Measurements from ENCODE around the gene PCSK4. TPM values are rescaled to one million over a fixed set of nuclear protein-coding genes. Genes with fewer than 3 reads are reported as not detected.

The PCSK4 gene
- total RNA-seq, 1 donor = 1.4 TPM

- no peak overlapping the region for H3K4me2 ChIP-seq (ENCODE audit: insufficient read depth, low read length)
- no peaks in the 10 kb centered on the region for H3K9me3 ChIP-seq (ENCODE audit: low read depth, low read length)
- no peak overlapping the region for H2AFZ ChIP-seq (ENCODE audit: low read length)
- H3K27me3 ChIP-seq (ENCODE audit: insufficient read depth, low read length) = peaks cover 68% of the 10 kb centered on the region
- H3K36me3 ChIP-seq (ENCODE audit: insufficient read depth, low read length) = no peaks in the 10 kb centered on the region
- peak; percentile 95 for DNase-seq (ENCODE audit: insufficient read length, low spot score, missing footprints)
- H3K4me3 ChIP-seq (ENCODE audit: insufficient read depth, low read length) = no peak overlapping the region
- TF ChIP-seq, protein P1, sequence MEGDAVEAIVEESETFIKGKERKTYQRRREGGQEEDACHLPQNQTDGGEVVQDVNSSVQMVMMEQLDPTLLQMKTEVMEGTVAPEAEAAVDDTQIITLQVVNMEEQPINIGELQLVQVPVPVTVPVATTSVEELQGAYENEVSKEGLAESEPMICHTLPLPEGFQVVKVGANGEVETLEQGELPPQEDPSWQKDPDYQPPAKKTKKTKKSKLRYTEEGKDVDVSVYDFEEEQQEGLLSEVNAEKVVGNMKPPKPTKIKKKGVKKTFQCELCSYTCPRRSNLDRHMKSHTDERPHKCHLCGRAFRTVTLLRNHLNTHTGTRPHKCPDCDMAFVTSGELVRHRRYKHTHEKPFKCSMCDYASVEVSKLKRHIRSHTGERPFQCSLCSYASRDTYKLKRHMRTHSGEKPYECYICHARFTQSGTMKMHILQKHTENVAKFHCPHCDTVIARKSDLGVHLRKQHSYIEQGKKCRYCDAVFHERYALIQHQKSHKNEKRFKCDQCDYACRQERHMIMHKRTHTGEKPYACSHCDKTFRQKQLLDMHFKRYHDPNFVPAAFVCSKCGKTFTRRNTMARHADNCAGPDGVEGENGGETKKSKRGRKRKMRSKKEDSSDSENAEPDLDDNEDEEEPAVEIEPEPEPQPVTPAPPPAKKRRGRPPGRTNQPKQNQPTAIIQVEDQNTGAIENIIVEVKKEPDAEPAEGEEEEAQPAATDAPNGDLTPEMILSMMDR (IDR thresholded peaks at IDR 0.05; ENCODE audit: extremely low read depth, low read depth, low read length) = no peak
- H3K27ac ChIP-seq (ENCODE audit: low read depth, low read length) = no peak overlapping the region
- H3K4me1 ChIP-seq (ENCODE audit: insufficient read depth, low read length) = no peaks in the 10 kb centered on the region
- H4K20me1 ChIP-seq (ENCODE audit: insufficient read depth, low read length) = peaks cover 72% of the 10 kb centered on the region
- H3K79me2 ChIP-seq (ENCODE audit: insufficient read depth, low read length) = no peaks in the 10 kb centered on the region
Observed at GRCh38 chr19:1470305-1471009, 19.7 kb downstream of the PCSK4 start.

DNA sequence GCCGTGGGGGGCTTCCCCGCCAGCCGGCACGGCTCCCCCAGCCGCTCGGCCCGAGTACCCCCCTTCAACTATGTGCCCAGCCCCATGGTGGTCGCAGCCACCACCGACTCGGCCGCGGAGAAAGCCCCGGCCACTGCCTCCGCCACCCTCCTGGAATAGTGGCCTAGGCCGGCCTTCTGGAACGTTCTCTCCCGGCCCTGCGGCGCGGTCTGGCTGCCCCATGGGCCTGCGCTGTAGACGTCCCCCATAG lies 20.2 kb downstream of the PCSK4 start:
- Histone ChIP-seq H3K4me2 (ENCODE audit: insufficient read depth, low read length) (no peak overlapping the region), H3K4me1 (ENCODE audit: insufficient read depth, low read length) (no peaks in the 10 kb centered on the region), H3K27me3 (ENCODE audit: insufficient read depth, low read length) (peaks cover 68% of the 10 kb centered on the region), H3K4me3 (ENCODE audit: insufficient read depth, low read length) (no peak overlapping the region), H3K27ac (ENCODE audit: low read depth, low read length) (no peak overlapping the region), H3K79me2 (ENCODE audit: insufficient read depth, low read length) (no peaks in the 10 kb centered on the region), H2AFZ (ENCODE audit: low read length) (no peak overlapping the region), H3K9me3 (ENCODE audit: low read depth, low read length) (no peaks in the 10 kb centered on the region), H3K36me3 (ENCODE audit: insufficient read depth, low read length) (no peaks in the 10 kb centered on the region), H4K20me1 (ENCODE audit: insufficient read depth, low read length) (peaks cover 74% of the 10 kb centered on the region)
- no peak for DNase-seq (ENCODE audit: insufficient read length, low spot score, missing footprints)
- TF ChIP-seq, protein P1 (IDR thresholded peaks at IDR 0.05; ENCODE audit: extremely low read depth, low read depth, low read length) = no peak

- no peaks in the 10 kb centered on the region for H3K79me2 ChIP-seq (ENCODE audit: insufficient read depth, low read length)
- TF ChIP-seq, protein P1 (IDR thresholded peaks at IDR 0.05; ENCODE audit: extremely low read depth, low read depth, low read length) = no peak
- H3K27ac ChIP-seq (ENCODE audit: low read depth, low read length) = no peak overlapping the region
- peaks cover 70% of the 10 kb centered on the region for H4K20me1 ChIP-seq (ENCODE audit: insufficient read depth, low read length)
- no peaks in the 10 kb centered on the region for H3K4me1 ChIP-seq (ENCODE audit: insufficient read depth, low read length)
- no peak overlapping the region for H3K4me3 ChIP-seq (ENCODE audit: insufficient read depth, low read length)
- H3K36me3 ChIP-seq (ENCODE audit: insufficient read depth, low read length) = no peaks in the 10 kb centered on the region
- H3K9me3 ChIP-seq (ENCODE audit: low read depth, low read length) = no peaks in the 10 kb centered on the region
- H3K27me3 ChIP-seq (ENCODE audit: insufficient read depth, low read length) = peaks cover 68% of the 10 kb centered on the region
- H3K4me2 ChIP-seq (ENCODE audit: insufficient read depth, low read length) = no peak overlapping the region
- DNase-seq (ENCODE audit: insufficient read length, low spot score, missing footprints) = peak; percentile 94
- no peak overlapping the region for H2AFZ ChIP-seq (ENCODE audit: low read length)
Observed at GRCh38 chr19:1469255-1470054, 20.7 kb downstream of the PCSK4 start.

DNA sequence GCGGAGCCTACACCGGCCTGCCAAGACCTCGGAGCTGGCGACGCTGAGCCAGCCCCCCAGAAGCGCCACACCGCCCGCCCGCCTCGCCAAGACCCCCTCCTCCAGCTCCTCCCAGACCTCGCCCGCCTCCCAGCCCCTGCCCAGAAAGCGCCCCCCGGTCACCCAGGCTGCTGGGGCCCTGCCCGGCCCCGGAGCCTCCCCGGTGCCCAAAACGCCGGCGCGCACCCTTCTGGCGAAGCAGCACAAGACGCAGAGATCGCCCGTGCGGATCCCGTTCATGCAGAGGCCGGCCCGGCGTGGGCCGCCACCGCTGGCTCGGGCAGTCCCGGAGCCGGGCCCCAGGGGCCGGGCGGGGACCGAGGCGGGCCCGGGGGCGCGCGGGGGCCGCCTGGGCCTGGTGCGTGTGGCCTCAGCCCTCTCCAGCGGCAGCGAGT lies 21.3 kb downstream of the PCSK4 start:
- no peaks in the 10 kb centered on the region for H3K4me1 ChIP-seq (ENCODE audit: insufficient read depth, low read length)
- no peak overlapping the region for H3K4me2 ChIP-seq (ENCODE audit: insufficient read depth, low read length)
- H3K27me3 ChIP-seq (ENCODE audit: insufficient read depth, low read length) = peaks cover 68% of the 10 kb centered on the region
- TF ChIP-seq, protein P1 (IDR thresholded peaks at IDR 0.05; ENCODE audit: extremely low read depth, low read depth, low read length) = no peak
- H3K27ac ChIP-seq (ENCODE audit: low read depth, low read length) = no peak overlapping the region
- H4K20me1 ChIP-seq (ENCODE audit: insufficient read depth, low read length) = peaks cover 64% of the 10 kb centered on the region
- peak; percentile 98 for DNase-seq (ENCODE audit: insufficient read length, low spot score, missing footprints)
- no peak overlapping the region for H2AFZ ChIP-seq (ENCODE audit: low read length)
- no peak overlapping the region for H3K4me3 ChIP-seq (ENCODE audit: insufficient read depth, low read length)
- H3K79me2 ChIP-seq (ENCODE audit: insufficient read depth, low read length) = no peaks in the 10 kb centered on the region
- no peaks in the 10 kb centered on the region for H3K9me3 ChIP-seq (ENCODE audit: low read depth, low read length)
- no peaks in the 10 kb centered on the region for H3K36me3 ChIP-seq (ENCODE audit: insufficient read depth, low read length)
